SK-N-MC (cell line): Measurements from ENCODE around the gene BACH2.

Experiments
- EZH2 ChIP-seq: fragments of 200-600 bp; sonication (generic); IDR thresholded peaks from one replicate; pipeline ENCODE4 v1.6.1; 2017; ENCODE audit warnings: antibody characterized with exemption
- POLR2AphosphoS5 ChIP-seq: IDR thresholded peaks from 2 replicates; pipeline ENCODE4 v1.6.1; 2012; ENCODE audit warnings: mild to moderate bottlenecking, low read depth, low read length, borderline replicate concordance

GRCh38 chr6:90144396-90144795 lies 152.2 kb downstream of the BACH2 start:
- TF ChIP-seq POLR2AphosphoS5 (no peak), EZH2 (no peak)
